GM12891 (cell line): ENCODE data around the gene ETFB.

Source experiments
- PAX5 ChIP-seq: IDR thresholded peaks from 2 replicates; pipeline ENCODE4 v1.6.1; 2011; ENCODE audit warnings: low read length, moderate library complexity, mild to moderate bottlenecking; ENCODE audit not compliant: insufficient read depth, severe bottlenecking
- POLR2A ChIP-seq: IDR thresholded peaks from 2 replicates; pipeline ENCODE4 v1.6.1; 2011; ENCODE audit warnings: low read depth, low read length, control low read depth
- POLR2AphosphoS5 ChIP-seq: IDR thresholded peaks from 2 replicates; pipeline ENCODE4 v1.6.1; 2011; ENCODE audit warnings: low read depth, low read length, control low read depth
- TAF1 ChIP-seq: IDR thresholded peaks from 2 replicates; pipeline ENCODE4 v1.6.1; 2011; ENCODE audit warnings: low read depth, low read length, control low read depth

DNA sequence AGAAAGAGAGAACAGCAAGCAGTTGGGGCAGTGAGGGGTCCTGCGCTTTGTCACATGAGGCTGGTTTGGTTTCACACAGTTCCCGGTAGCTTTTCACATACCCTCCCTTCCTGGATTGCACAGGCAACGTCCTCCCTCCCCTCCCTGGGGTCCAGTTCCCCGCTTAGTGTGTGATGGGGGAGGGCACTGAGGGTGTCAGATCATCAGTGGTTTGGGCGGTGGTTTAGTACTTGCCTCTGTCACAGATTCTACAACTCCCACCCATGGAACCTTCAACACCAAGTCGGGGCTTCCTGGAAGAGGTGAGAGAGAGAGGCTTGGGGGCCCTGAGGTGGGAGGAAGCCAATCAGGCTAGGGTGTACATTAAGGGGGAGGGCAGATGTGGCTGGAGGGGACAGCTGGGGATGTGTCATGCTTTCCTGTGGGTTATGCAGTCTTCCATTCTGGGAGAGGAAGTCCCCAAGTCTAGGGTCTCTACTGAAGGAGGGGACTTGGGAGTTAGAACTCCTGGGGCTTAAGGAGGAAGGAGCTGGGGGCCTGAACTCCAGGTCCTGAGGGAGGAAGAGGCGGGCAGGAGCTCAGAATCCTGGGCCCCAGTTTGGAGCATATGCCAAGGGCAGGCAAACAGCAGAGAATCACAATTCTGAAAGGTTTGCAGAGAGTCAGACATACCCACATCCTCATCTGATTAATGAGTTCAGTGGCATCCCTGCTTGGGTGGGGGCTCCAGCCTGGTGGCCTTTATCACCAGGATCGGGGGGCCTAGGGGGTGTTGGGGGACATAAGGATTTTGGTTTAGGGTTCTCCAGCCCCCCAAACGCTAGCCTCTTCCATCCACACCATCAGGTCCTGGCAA lies 6.7 kb upstream of the ETFB start, which contains the start of gene NKG7:
- TF ChIP-seq POLR2AphosphoS5 (no peak), POLR2A (no peak; the same call in 1 of the 2 replicates), PAX5 (no peak), TAF1 (peak; percentile 28; the same call in 1 of the 2 replicates)
